ENCODE measurements around the gene UBE2H.
A peak's percentile ranks its signal among the peaks of the same experiment; 100 is the strongest.

The UBE2H gene

DNA sequence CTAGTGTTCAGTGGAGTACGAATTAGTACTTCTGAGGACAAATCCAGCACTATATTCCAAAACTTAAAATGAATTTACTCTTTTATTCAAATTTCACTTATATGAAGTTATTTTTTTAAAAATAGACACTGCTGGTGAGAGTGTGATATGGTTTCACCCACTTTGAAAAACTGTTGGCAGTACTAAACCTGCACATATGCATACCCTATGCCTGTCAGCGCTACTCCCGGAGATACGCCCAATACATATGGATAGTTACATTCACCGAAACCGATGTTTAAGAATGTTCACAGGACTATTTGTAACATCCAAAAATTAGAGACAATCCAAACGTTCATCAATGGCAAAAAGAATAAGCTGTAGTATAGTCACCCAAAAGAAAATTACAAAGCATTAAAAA lies 69.6 kb downstream of the UBE2H start:
- H3K27me3 ChIP-seq (ENCODE audit: insufficient read depth, poor library complexity, severe bottlenecking), result no peaks in the 10 kb centered on the region
- no peak overlapping the region for H3K4me3 ChIP-seq (replicated peaks; ENCODE audit: insufficient read depth, low read length)
- no peak for DNase-seq (ENCODE audit: low read depth in 1 of 2, low spot score in 1 of 2)
- TF ChIP-seq, protein P1, sequence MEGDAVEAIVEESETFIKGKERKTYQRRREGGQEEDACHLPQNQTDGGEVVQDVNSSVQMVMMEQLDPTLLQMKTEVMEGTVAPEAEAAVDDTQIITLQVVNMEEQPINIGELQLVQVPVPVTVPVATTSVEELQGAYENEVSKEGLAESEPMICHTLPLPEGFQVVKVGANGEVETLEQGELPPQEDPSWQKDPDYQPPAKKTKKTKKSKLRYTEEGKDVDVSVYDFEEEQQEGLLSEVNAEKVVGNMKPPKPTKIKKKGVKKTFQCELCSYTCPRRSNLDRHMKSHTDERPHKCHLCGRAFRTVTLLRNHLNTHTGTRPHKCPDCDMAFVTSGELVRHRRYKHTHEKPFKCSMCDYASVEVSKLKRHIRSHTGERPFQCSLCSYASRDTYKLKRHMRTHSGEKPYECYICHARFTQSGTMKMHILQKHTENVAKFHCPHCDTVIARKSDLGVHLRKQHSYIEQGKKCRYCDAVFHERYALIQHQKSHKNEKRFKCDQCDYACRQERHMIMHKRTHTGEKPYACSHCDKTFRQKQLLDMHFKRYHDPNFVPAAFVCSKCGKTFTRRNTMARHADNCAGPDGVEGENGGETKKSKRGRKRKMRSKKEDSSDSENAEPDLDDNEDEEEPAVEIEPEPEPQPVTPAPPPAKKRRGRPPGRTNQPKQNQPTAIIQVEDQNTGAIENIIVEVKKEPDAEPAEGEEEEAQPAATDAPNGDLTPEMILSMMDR (IDR thresholded peaks at IDR 0.05; ENCODE audit: insufficient read depth, low read length), result no peak
- no peak for TF ChIP-seq POLR2AphosphoS5 (IDR thresholded peaks at IDR 0.05; ENCODE audit: low read depth)
- H3K27ac ChIP-seq (replicated peaks), result no peak overlapping the region

DNA sequence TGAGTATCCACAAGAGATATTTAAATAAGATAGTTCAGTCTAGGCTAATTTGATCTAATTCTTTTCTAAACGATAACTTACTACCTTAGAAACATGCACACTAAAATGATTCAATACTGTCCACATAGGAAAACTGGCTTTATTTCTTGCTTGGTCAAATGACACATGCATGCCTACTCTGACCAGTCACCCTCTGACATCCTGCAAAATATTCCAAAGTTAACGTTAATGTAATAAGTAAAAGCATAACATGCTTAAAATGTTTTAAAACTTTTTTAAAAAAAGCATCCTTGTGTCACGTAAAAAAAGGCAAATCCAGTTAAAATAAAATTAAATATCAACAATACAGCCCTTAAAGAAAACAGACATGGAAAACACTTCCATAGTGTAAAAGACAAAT lies 70.2 kb downstream of the UBE2H start:
- no peak overlapping the region for H3K4me3 ChIP-seq (replicated peaks; ENCODE audit: insufficient read depth, low read length)
- H3K27ac ChIP-seq (replicated peaks), result no peak overlapping the region
- DNase-seq (ENCODE audit: low read depth in 1 of 2, low spot score in 1 of 2), result no peak
- TF ChIP-seq, protein P1 (IDR thresholded peaks at IDR 0.05; ENCODE audit: insufficient read depth, low read length), result no peak
- TF ChIP-seq GABPA (IDR thresholded peaks at IDR 0.05; ENCODE audit: low read depth) (no peak), SPI1 (IDR thresholded peaks at IDR 0.05; ENCODE audit: borderline replicate concordance, low read depth) (no peak), POLR2AphosphoS5 (IDR thresholded peaks at IDR 0.05; ENCODE audit: low read depth) (no peak)
- TF ChIP-seq, protein P2, sequence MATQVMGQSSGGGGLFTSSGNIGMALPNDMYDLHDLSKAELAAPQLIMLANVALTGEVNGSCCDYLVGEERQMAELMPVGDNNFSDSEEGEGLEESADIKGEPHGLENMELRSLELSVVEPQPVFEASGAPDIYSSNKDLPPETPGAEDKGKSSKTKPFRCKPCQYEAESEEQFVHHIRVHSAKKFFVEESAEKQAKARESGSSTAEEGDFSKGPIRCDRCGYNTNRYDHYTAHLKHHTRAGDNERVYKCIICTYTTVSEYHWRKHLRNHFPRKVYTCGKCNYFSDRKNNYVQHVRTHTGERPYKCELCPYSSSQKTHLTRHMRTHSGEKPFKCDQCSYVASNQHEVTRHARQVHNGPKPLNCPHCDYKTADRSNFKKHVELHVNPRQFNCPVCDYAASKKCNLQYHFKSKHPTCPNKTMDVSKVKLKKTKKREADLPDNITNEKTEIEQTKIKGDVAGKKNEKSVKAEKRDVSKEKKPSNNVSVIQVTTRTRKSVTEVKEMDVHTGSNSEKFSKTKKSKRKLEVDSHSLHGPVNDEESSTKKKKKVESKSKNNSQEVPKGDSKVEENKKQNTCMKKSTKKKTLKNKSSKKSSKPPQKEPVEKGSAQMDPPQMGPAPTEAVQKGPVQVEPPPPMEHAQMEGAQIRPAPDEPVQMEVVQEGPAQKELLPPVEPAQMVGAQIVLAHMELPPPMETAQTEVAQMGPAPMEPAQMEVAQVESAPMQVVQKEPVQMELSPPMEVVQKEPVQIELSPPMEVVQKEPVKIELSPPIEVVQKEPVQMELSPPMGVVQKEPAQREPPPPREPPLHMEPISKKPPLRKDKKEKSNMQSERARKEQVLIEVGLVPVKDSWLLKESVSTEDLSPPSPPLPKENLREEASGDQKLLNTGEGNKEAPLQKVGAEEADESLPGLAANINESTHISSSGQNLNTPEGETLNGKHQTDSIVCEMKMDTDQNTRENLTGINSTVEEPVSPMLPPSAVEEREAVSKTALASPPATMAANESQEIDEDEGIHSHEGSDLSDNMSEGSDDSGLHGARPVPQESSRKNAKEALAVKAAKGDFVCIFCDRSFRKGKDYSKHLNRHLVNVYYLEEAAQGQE (IDR thresholded peaks at IDR 0.05; ENCODE audit: insufficient replicate concordance, low read depth), result no peak
- H3K27me3 ChIP-seq (ENCODE audit: insufficient read depth, poor library complexity, severe bottlenecking), result no peaks in the 10 kb centered on the region

DNA sequence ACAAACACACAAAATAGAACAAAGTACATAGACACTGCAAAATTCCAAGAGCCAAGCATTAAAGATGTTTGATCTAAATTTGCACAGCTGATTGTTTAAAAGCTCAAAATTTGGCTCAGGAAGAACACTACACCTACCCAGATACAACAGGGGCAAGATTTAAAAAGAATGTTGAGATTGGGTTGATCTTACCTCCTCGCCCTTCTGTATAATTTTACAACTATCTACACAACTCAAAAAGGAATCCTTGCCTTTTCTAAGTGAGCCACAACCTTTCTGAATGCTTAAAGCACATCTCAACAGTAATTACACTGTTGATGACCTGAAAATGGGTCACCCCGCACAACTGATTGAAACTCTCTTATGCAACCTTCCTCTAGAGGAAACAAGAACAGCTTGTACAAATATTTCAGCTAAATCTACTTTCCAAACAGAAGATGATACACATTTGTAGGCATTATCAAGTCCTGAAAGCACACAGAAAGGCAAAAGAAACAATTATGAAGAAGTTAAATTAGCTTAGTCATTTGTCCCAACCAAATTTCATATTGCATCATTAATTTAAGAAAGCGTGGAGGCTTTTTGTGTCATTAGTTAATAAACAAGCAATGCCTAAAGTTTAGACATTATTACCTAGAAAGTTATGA lies 75.5 kb downstream of the UBE2H start:
- Histone ChIP-seq H3K27me3 (ENCODE audit: insufficient read depth, poor library complexity, severe bottlenecking) (no peaks in the 10 kb centered on the region), H3K27ac (replicated peaks) (no peak overlapping the region), H3K4me3 (replicated peaks; ENCODE audit: insufficient read depth, low read length) (no peak overlapping the region)
- DNase-seq (ENCODE audit: low read depth in 1 of 2, low spot score in 1 of 2), result peak in 1 of 2 experiments; percentile 38
- TF ChIP-seq GABPA (IDR thresholded peaks at IDR 0.05; ENCODE audit: low read depth) (no peak), SPI1 (IDR thresholded peaks at IDR 0.05; ENCODE audit: borderline replicate concordance, low read depth) (no peak), POLR2AphosphoS5 (IDR thresholded peaks at IDR 0.05; ENCODE audit: low read depth) (no peak)
- TF ChIP-seq, protein P1 (IDR thresholded peaks at IDR 0.05; ENCODE audit: insufficient read depth, low read length), result no peak
- TF ChIP-seq, protein P2 (IDR thresholded peaks at IDR 0.05; ENCODE audit: insufficient replicate concordance, low read depth), result no peak
